M059J (cell line): ENCODE data around the gene C19orf25. TPM values are rescaled to one million over a fixed set of nuclear protein-coding genes. Genes with fewer than 3 reads are reported as not detected.
A peak's percentile ranks its signal among the peaks of the same experiment; 100 is the strongest.
"Not testable (repeated sequence)": the region's sequence is repeated elsewhere in the genome, so short reads cannot be mapped to it uniquely, and the experiment has no call there.

Experiments used
- DNase-seq: peaks from one replicate; pipeline ENCODE4 v3.0.0-alpha.2; 2012; ENCODE audit warnings: low read depth
- total RNA-seq: library from RNA; depleted of rRNA; stranded (reverse); fragments of >200 nt; shearing (Covaris generic); gene quantifications from 2 replicates; pipeline ENCODE4 v1.2.3, GENCODE V29; 2014

The C19orf25 gene
- total RNA-seq, 1 experiment from 2014 or later: 47.7 TPM

GRCh38 chr19:1449467-1450442 lies 29.3 kb downstream of the C19orf25 start, which contains the start of gene APC2:
TSS of gene APC2 (plus strand) at chr19:1450121. CDS start at chr19:1453002, 2,881 bp downstream.
- no peak for DNase-seq

DNA sequence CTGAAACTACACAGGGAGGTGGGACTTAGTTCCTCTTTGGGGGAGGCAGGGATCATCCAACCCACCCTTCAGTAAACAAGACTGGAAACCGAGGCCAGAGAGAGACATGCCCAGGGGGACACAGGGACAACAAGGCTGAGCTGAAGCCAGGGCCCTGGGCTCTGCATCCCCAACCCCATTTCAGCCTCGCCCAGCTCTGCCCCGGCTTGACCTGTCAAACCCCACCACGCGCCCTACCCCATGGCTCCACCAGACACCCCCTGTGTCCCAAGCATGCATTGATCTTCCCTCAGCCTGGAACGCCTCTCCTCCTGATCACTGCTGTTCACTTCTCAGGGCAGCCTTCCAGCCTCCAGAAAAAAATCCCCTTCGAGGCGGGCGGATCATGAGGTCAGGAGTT lies 31.1 kb downstream of the C19orf25 start:
- no peak for DNase-seq

- no peak for DNase-seq
Measured at GRCh38 chr19:1447504-1447903, 31.5 kb downstream of the C19orf25 start.

- DNase-seq: peak; percentile 35
Measured at GRCh38 chr19:1446713-1447481, 32.1 kb downstream of the C19orf25 start.

DNA sequence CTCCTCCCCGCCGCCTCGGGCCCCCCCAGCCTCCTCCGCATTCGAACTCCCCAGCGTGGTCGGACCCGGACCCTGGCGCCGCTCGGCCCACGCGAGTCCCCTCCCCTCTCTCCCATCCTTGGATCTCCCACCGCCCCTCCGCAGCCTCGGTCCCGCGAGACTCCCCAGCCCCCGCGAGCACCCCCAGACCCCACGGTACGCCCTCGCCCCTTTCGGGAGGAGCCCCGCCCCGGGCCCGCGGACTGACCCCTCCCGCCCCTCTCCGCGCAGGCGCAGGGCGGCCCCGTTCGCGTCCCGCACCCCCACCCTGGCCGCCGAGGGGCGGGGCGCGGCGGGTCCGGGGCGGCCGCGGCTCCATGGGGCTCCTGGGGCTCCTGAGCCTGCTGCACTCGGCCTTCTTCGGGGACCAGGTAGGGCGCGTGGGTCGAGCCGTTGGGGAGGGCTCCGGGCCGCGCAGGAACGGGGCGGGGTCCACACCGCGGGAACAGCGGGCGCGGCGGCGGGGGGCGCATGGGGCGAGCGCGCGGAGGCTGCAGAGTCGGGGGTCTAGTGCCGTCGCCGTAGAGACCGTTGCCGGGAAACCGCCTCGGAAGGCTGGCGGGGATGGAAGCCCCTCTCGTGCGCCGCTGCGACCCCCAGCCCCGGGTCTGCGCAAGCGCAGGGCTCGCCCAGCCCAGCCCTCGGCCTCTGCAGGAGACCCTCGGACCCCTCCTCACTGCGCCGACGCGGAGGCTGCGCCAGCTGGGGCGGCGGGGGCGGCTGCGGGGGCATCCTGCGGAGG lies 32.9 kb downstream of the C19orf25 start:
- peak; percentile 45 for DNase-seq

DNA sequence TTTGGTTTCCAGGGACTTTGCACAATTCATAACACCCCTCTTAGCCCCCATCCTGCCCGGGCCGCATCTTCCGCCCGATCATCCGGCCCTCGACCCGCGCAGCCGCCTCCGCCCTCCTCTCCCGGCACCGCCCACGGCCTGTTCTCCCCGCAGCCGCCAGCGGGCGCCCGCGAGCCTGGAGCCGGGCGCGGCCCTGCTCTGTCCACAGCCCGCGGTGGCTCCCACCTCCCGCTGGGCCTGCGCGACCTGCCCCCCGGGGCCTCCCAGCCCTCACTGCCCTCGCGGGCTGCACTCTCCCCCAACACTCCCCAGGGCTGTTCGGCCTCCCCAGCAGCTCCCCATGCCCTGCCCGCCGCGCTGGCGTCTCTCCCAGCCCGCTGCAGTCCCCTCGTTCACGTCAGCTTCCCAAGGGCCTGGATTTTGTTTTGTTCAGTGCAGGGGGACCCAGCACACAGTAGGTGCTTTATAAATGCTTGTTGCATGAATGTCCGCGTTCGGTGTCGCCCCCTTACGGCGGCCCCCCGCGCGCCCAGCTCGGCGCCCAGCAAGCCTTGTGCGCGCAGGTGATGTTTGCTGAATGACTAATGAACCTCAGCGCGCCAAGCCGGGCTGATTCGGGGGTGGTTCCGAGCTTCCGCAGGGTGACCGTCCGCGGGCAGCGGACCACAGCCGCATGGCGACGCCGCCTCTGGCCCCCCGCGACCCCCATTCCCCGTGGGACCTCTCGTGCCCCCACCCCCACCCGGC lies 33.7 kb downstream of the C19orf25 start:
- DNase-seq: peak; percentile 54

- no peak for DNase-seq
Measured at GRCh38 chr19:1441677-1442438, 37.2 kb downstream of the C19orf25 start.

DNA sequence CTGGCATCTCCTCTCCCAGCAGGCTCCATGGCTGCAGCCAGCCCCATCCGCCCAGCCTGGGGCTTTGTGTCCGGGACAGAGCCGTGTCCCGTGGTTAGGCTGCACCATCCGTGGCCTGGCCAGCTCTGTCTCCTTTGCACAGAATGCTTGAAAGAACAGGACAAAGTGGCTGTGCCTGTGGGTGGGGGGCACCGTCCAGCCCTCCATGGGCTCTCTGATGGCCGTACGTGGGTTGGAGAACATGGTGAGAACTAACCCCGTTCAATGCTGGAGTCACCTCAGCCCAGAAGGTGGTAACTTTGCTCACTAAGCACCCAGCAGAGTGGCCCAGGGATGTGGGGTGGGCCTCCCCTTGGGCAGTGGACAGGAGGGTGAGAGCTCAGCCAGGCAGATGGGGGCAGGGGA lies 38.0 kb downstream of the C19orf25 start:
- no peak for DNase-seq

DNA sequence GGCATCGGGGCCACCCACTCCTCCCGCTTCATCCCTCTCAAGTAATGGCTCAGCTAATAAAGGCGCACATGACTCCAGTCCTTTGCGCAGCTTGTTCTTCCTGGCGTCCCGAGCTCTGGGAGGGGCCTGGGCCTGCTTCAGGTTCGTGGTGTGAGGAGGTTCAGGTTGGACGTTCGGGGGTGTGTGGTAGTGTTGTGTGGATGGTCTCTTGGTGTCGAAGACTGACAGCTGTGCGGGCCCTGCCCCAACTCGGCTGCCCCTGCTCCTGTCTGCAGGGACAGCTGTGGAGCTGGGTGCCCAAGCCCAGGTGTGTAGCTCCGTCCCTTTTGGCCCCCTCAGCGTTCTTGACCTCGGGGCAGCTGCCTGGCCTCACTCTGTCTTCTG lies 38.6 kb downstream of the C19orf25 start:
- no peak for DNase-seq

DNA sequence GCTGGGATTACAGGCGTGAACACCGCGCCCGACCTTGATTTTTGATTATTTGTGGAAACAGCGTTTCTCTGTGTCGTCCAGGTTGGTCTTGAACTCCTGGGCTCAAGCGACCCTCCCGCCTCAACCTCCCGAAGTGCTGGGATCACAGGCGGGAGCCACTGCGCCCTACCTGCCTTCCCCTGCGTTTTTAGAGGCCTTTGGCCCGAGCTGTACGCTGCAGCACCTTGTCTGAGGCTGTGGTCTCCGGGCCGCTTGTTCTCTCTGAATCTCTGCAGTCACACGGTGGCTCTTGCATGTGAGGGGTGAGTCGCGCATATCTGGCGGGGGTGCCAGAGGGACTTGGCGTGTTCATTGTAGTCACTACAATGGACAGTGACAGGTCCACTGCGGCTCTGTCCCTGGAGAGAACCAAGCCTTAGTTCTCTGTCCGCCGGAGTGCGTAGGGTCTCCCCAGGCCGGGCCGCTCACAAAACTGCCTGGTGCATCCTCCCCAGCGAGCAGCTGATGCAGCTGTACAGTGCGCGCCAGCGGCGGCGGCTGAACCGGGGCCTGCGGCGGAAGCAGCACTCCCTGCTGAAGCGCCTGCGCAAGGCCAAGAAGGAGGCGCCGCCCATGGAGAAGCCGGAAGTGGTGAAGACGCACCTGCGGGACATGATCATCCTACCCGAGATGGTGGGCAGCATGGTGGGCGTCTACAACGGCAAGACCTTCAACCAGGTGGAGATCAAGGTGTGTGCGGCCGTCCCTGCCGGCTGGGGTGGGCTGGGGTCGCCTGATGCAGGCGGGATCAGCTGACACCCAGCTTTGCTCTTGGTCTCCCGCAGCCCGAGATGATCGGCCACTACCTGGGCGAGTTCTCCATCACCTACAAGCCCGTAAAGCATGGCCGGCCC lies 39.2 kb downstream of the C19orf25 start:
- not testable (repeated sequence) for DNase-seq

GRCh38 chr19:1438933-1439354 lies 40.1 kb downstream of the C19orf25 start:
- DNase-seq: no peak

DNA sequence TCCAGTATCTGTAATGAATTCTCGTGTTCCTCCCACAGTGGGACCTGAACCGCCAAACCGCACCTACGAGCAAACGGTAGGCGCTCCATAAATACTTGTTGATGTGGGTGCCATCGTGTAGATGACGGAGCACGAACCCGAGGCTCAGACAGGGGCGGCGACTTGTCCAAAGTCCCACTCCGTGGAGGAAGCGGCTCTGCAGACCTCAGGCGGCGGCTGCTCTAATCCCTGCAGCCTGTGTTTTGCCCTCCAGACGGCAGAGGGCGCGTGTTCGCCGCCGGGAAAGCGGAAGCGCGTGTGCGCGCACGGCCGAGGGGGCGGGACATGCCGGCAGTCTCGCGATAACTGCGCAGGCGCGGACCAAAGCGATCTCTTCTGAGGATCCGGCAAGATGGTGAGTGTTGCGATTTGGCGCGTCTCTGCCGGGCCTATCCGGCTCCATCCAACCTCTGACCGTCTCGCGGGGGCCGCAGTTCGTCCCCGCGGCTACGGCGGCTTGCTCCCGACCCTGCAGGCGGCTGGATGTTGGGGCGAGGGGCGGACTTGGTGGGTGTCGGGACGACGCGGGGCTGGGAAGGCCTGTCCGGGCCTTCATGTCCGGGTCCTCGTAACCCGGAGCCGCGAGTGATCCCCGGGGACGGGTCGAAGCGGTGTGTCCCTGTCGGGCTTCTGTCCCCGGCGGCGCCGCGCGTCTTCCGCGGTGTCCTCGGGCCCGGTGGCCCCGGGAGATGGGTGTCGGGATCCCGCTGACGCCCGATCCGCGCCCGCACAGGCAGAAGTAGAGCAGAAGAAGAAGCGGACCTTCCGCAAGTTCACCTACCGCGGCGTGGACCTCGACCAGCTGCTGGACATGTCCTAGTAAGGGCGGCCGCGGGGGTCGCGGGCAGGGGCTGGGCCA lies 40.7 kb downstream of the C19orf25 start, which contains the start of gene RPS15:
TSS of gene RPS15 (plus strand) at position 362 of the 898 bp plus-strand sequence. CDS start at position 392, 30 bp downstream.
- DNase-seq: peak; percentile 86

DNA sequence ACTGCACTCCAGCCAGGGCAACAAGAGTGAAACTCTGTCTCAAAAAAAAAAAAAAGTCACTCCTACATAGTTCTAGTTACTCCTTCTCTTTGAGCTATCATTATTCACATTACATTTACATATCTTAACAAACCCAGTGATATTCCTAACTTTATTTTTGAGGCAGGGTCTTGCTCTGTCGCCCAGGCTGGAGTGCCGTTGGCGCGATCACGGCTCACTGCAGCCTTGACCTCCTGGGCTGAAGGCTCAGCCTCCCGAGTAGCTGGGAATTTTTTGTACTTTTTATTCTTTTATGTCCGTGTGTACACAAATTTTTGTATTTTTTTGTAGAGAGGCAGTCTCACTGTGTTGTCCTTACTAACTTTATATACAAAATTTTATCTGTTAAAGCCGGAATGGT lies 41.4 kb downstream of the C19orf25 start:
- DNase-seq: no peak

DNA sequence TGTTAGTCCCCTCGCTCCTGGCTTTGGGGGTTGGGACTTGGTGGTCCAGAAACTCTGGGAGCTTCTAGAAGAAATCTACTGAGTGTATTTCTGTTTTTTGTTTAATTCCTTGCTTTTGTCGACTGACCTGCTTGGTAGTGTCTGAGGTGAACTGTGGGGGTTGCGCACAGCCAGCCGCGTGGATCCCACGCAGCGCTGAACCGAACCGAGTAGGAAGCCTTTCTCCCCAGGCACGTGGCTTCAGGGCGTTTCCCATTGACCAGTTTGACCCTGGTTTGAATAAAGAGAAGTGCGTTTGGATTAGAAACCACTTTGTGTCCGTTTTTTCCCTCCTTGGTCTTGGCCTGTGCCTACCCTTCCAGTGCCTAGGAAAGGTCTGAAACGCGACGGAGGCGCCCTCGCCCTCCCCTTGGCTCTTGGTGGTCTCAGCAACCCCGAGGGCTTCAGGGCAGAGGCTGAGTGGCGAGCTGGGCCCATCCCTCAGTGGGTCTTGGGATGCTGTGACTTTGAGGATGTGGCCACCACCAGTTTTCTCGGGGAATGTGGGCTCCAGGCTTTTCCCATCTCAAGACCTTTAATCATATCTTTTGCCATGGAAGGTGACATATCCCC lies 43.5 kb downstream of the C19orf25 start:
- DNase-seq: no peak

DNA sequence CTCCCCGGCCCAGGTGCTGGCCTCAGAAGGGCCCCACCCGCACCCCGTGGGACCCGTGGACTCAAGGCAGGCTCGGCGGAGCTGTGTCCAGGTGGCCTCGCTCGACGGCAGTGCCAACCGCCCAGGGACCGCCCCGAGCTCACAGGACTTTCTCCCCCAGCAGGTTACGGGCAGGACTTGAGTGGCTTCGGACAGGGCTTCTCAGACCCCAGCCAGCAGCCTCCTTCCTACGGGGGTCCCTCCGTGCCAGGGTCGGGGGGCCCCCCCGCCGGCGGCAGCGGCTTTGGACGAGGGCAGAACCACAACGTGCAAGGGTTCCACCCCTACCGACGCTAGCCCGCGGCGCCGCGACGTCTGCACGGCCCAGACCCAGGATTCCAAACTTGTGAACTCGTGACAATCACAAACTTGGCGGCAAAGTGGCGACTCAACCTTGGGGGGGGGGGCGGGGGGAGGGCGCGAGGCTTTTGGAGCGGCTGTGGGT lies 44.4 kb downstream of the C19orf25 start:
- no peak for DNase-seq

DNA sequence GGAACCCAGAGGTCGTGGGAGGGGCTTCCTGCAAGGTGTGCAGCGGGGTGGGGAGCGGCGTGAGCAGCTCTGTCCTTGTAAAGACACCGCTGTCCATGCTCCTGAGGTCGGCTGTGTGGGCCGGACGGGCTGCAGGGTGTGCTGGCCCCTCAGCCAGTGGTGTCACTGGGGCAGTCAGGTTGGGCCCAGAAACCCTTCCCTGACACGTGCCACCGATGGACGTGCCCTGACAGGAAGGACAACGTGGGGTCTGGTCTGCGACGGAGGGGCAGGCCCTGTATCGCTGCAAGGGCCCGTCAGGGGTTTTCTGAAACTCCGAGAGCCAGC lies 45.0 kb downstream of the C19orf25 start:
- DNase-seq: no peak
